Spleen (tissue), 11 donors: ENCODE data around the gene IL20. TPM values are rescaled to one million over a fixed set of nuclear protein-coding genes. Genes with fewer than 3 reads are reported as not detected.
A peak's percentile ranks its signal among the peaks of the same experiment; 100 is the strongest.

ENCODE experiments used
- DNase-seq: peaks from one replicate; pipeline ENCODE4 v3.0.0-alpha.2; 2020
- H3K27ac ChIP-seq, 8 donors: fragments of 200-600 bp; sonication (generic) in 7 of 8; 1 replicate in 4 of 8; 2 replicates in 4 of 8; pipeline versions ENCODE4 v1.5.0 to v1.8.0; 2016 to 2021; ENCODE audit warnings: inconsistent platforms in 4 of 8, mild to moderate bottlenecking in 4 of 8, moderate library complexity in 1 of 8
- H3K27me3 ChIP-seq, 7 donors: fragments of 200-600 bp; sonication (generic) in 6 of 7; replicated peaks in 1 of 7; 1 replicate in 4 of 7; 2 replicates in 3 of 7; pipeline versions ENCODE4 v1.5.0 to v1.8.0; 2016 to 2021; ENCODE audit warnings: inconsistent platforms in 3 of 7, mild to moderate bottlenecking in 1 of 7
- H3K36me3 ChIP-seq, 6 donors: fragments of 200-600 bp; sonication (generic) in 5 of 6; 1 replicate in 4 of 6; 2 replicates in 2 of 6; pipeline versions ENCODE4 v1.5.0 to v1.8.0; 2016 to 2021; ENCODE audit warnings: inconsistent platforms in 2 of 6
- H3K4me1 ChIP-seq, 6 donors: fragments of 200-600 bp; sonication (generic) in 5 of 6; 1 replicate in 3 of 6; 2 replicates in 3 of 6; pipeline versions ENCODE4 v1.5.0 to v1.8.0; 2016 to 2021; ENCODE audit warnings: inconsistent platforms in 3 of 6
- H3K4me3 ChIP-seq, 8 donors: fragments of 200-600 bp; sonication (generic) in 7 of 8; 1 replicate in 4 of 8; 2 replicates in 4 of 8; pipeline versions ENCODE4 v1.5.0 to v1.8.0; 2016 to 2021; ENCODE audit warnings: inconsistent platforms in 4 of 8, mild to moderate bottlenecking in 4 of 8, moderate library complexity in 2 of 8
- H3K9me3 ChIP-seq, 8 donors: fragments of 200-600 bp; sonication (generic) in 7 of 8; 1 replicate in 4 of 8; 2 replicates in 4 of 8; pipeline versions ENCODE4 v1.5.0 to v1.8.0; 2016 to 2021; ENCODE audit warnings: inconsistent platforms in 4 of 8
- CTCF ChIP-seq, 11 experiments: fragments of 200-600 bp in 7 of 11; fragments of 450-650 bp in 4 of 11; sonication (generic) in 4 of 11; IDR thresholded peaks in 8 of 11; conservative IDR thresholded peaks in 3 of 11; 1 replicate in 7 of 11; 2 replicates in 4 of 11; pipeline versions ENCODE4 v1.4.0 to v1.8.0; 2016 to 2021; ENCODE audit warnings: antibody characterized with exemption in 11 of 11, inconsistent platforms in 4 of 11, mild to moderate bottlenecking in 1 of 11
- POLR2A ChIP-seq, 3 donors: fragments of 450-650 bp; IDR thresholded peaks; one replicate each; pipeline ENCODE4 v1.5.1; 2017; ENCODE audit warnings: antibody characterized with exemption in 3 of 3, mild to moderate bottlenecking in 1 of 3
- POLR2AphosphoS5 ChIP-seq, 3 donors: sonication (generic); formaldehyde crosslinking; IDR thresholded peaks; one replicate each; pipeline ENCODE4 v1.5.1; 2017; ENCODE audit warnings: antibody characterized with exemption in 3 of 3
- WGBS, 5 donors: extraction: QIAGEN DNeasy Blood & Tissue Kit in 3 of 5; methylation state at CpG; one replicate each; pipeline versions ENCODE4 v1.1.5 to v1.1.7; 2013 to 2018; 5-methylcytosine and 5-hydroxymethylcytosine counted together
- intact Hi-C: fragments of 100-400 bp; cut with DNase I; formaldehyde crosslinking; loops from one replicate; pipeline ENCODE4 v1.15.0; 2023; ENCODE audit warnings: low total_unique reads
- polyA plus RNA-seq, 3 donors: library from polyadenylated mRNA; stranded (reverse); fragments of 200-250 nt; gene quantifications; one replicate each; pipeline ENCODE4 v1.2.1, GENCODE V29; 2013
- total RNA-seq, 7 donors: library from RNA; depleted of rRNA in 3 of 7; stranded (reverse); fragments of >200 nt in 3 of 7; fragmentation: NEBNext Ultra II Directional in 4 of 7; extraction: Animal tissue kit (Norgen Biotek cat#: 25700) in 4 of 7; gene quantifications; one replicate each; pipeline versions ENCODE4 v1.1.0 to v1.2.1, GENCODE V29; 2016 to 2021
- donor health status: healthy with polysubstance abuse.
- donor health status: DM: no; HTN: no; CAD: no; lungs with moderate emphysema.
- donor health status: DM: no; HTN: no; CAD: no.
- donor health status: Bipolar disorder and iron deficiency.
- donor health status: healthy.
- donor health status: DM: no; HTN: no; CAD: no.
- donor health status: DM: yes; HTN: yes; CAD: no.

IL20 gene
- total and polyA plus RNA-seq, 10 donors = not detected

GRCh38 chr1:206828765-206829164 is 36.7 kb upstream of the IL20 start:
- Histone ChIP-seq H3K4me1 (peaks cover 16 to 79% (median 51%) of the 10 kb centered on the region in 6 donors), H3K36me3 (no peaks in the 10 kb centered on the region), H3K27me3 (no peaks in the 10 kb centered on the region), H3K4me3 (no peak overlapping the region), H3K9me3 (no peaks in the 10 kb centered on the region), H3K27ac (no peak overlapping the region)
- DNase-seq = no peak
- intact Hi-C loops = no loop called here
- no peak for TF ChIP-seq POLR2AphosphoS5 (IDR thresholded peaks at IDR 0.05)
- no peak for TF ChIP-seq CTCF (IDR thresholded peaks at IDR 0.05 in 8 of 11, conservative IDR thresholded peaks at IDR 0.05 in 3 of 11)
- no peak for TF ChIP-seq POLR2A (IDR thresholded peaks at IDR 0.05)
- WGBS, 5 donors = 66 to 76% (median 73%) methylated on average over 4 of the region's 4 CpGs

GRCh38 chr1:206829282-206829681 is 36.1 kb upstream of the IL20 start:
- Histone ChIP-seq H3K36me3 (no peaks in the 10 kb centered on the region), H3K9me3 (no peaks in the 10 kb centered on the region), H3K4me3 (no peak overlapping the region), H3K27ac (peak overlapping the region in 4 of 8 donors; percentile 8 to 59 (median 50)), H3K27me3 (no peaks in the 10 kb centered on the region), H3K4me1 (peaks cover 11 to 79% (median 47%) of the 10 kb centered on the region in 6 donors)
- intact Hi-C loops = no loop called here
- TF ChIP-seq POLR2A (IDR thresholded peaks at IDR 0.05) = no peak
- WGBS, 5 donors = 46 to 61% (median 57%) methylated on average over 6 of the region's 6 CpGs
- no peak for DNase-seq

GRCh38 chr1:206829875-206830274 is 35.5 kb upstream of the IL20 start:
- DNase-seq = no peak
- peaks cover 6 to 79% (median 41%) of the 10 kb centered on the region in 6 donors for H3K4me1 ChIP-seq
- H3K9me3 ChIP-seq = no peaks in the 10 kb centered on the region
- no peaks in the 10 kb centered on the region for H3K27me3 ChIP-seq
- intact Hi-C loops = no loop called here
- 25 to 68% (median 35%) methylated on average over 2 of the region's 2 CpGs for WGBS, 5 donors
- H3K4me3 ChIP-seq = no peak overlapping the region
- H3K36me3 ChIP-seq = no peaks in the 10 kb centered on the region
- TF ChIP-seq POLR2AphosphoS5 (IDR thresholded peaks at IDR 0.05) = no peak
- no peak for TF ChIP-seq CTCF (IDR thresholded peaks at IDR 0.05 in 8 of 11, conservative IDR thresholded peaks at IDR 0.05 in 3 of 11)
- TF ChIP-seq POLR2A (IDR thresholded peaks at IDR 0.05) = no peak
- peak overlapping the region in 4 of 8 donors; percentile 8 to 59 (median 50) for H3K27ac ChIP-seq

GRCh38 chr1:206831650-206832049 is 33.8 kb upstream of the IL20 start:
- DNase-seq = no peak
- H3K36me3 ChIP-seq = no peaks in the 10 kb centered on the region
- no peaks in the 10 kb centered on the region for H3K27me3 ChIP-seq
- H3K4me1 ChIP-seq = peaks cover 6 to 71% (median 38%) of the 10 kb centered on the region in 6 donors
- H3K9me3 ChIP-seq = no peaks in the 10 kb centered on the region
- intact Hi-C loops = no loop called here
- WGBS, 5 donors = 65 to 74% (median 73%) methylated on average over 4 of the region's 4 CpGs
- no peak overlapping the region for H3K27ac ChIP-seq
- no peak for TF ChIP-seq POLR2AphosphoS5 (IDR thresholded peaks at IDR 0.05)
- TF ChIP-seq POLR2A (IDR thresholded peaks at IDR 0.05) = no peak
- no peak for TF ChIP-seq CTCF (IDR thresholded peaks at IDR 0.05 in 8 of 11, conservative IDR thresholded peaks at IDR 0.05 in 3 of 11)
- H3K4me3 ChIP-seq = no peak overlapping the region
